K562 (cell line): ENCODE results near the gene TMEM53. TPM values are rescaled to one million over a fixed set of nuclear protein-coding genes. Genes with fewer than 3 reads are reported as not detected.

Source experiments
- ATAC-seq: fragments of 200-7000 bp; cut with Tn5 transposase; 3 replicates; pipeline ENCODE4 v1.9.1; 2020; ENCODE audit warnings: moderate library complexity
- BruUV-seq: library from RNA; stranded (reverse); fragments of 400-500 nt; replicated peaks from 2 replicates; lab custom pipeline; 2021; lab: Mats Ljungman, UMichigan
- CTCF ChIA-PET: fragments of 300-600 bp; formaldehyde crosslinking; extraction: SDS; loops from one replicate; lab custom pipeline; 2021; ENCODE audit warnings: low intra/inter-chr PET ratio; lab: Yijun Ruan, JAX
- POLR2A ChIA-PET: fragments of 300-600, 350-650 bp; sonication (Branson Sonifier 250); formaldehyde crosslinking; extraction: SDS; loops from one replicate; lab custom pipeline; 2021; ENCODE audit warnings: antibody characterized with exemption, inconsistent platforms; lab: Yijun Ruan, JAX
- DNase-seq, 4 experiments: peaks; one replicate each; pipeline versions ENCODE4 v3.0.0 to v3.0.0-alpha.2; 2011 to 2018; ENCODE audit warnings: low spot score in 3 of 4, mixed read lengths in 3 of 4; ENCODE audit errors: extremely low read depth in 1 of 4
- FAIRE-seq: peaks from 2 replicates; lab custom pipeline; 2011; peaks lifted over from hg19 to GRCh38; lab: Jason Lieb, UNC
- H2AFZ ChIP-seq: 2 replicates; pipeline ENCODE4 v1.6.0; 2011; ENCODE audit warnings: low read depth, low read length, control low read depth, inconsistent platforms
- H3K27ac ChIP-seq: fragments of 200-600 bp; 3 replicates; pipeline ENCODE4 v1.8.0; 2011; ENCODE audit warnings: low read depth, mild to moderate bottlenecking, control low read depth, inconsistent platforms, low read length, moderate library complexity, mixed read lengths; ENCODE audit errors: extremely low read depth
- H3K27me3 ChIP-seq, 2 experiments: fragments of 300-600 bp in 1 of 2; 2 replicates in 1 of 2; 3 replicates in 1 of 2; pipeline versions ENCODE4 v1.6.0 to v1.8.0; 2011; ENCODE audit warnings: inconsistent platforms in 2 of 2, low read length in 2 of 2, mild to moderate bottlenecking in 1 of 2, mixed read lengths in 1 of 2, moderate library complexity in 1 of 2; ENCODE audit not compliant: control insufficient read depth in 2 of 2, insufficient read depth in 2 of 2
- H3K36me3 ChIP-seq: fragments of 300-600 bp; 3 replicates; pipeline ENCODE4 v1.8.0; 2011; ENCODE audit warnings: mild to moderate bottlenecking, low read length, inconsistent platforms; ENCODE audit not compliant: control insufficient read depth, insufficient read depth
- H3K4me1 ChIP-seq, 2 experiments: fragments of 200-600 bp in 1 of 2; replicated peaks in 1 of 2; 2 replicates in 1 of 2; 3 replicates in 1 of 2; pipeline versions ENCODE4 v1.5.1 to v1.8.0; 2011; ENCODE audit warnings: inconsistent platforms in 2 of 2, low read length in 2 of 2, mild to moderate bottlenecking in 1 of 2, mixed read lengths in 1 of 2, moderate library complexity in 1 of 2; ENCODE audit not compliant: control insufficient read depth in 2 of 2, insufficient read depth in 2 of 2
- H3K4me2 ChIP-seq: 2 replicates; pipeline ENCODE4 v1.6.1; 2011; ENCODE audit warnings: low read length, control low read depth, inconsistent platforms, mixed read lengths; ENCODE audit not compliant: insufficient read depth
- H3K4me3 ChIP-seq: fragments of 200-600 bp; sonication (generic), shearing (Covaris generic); 2 replicates; pipeline ENCODE4 v1.5.1; 2016; ENCODE audit warnings: control low read depth, inconsistent platforms
- H3K79me2 ChIP-seq: fragments of 200-600 bp; 3 replicates; pipeline ENCODE4 v1.8.0; 2011; ENCODE audit warnings: low read length, inconsistent platforms; ENCODE audit not compliant: control insufficient read depth, insufficient read depth
- H3K9ac ChIP-seq, 2 experiments: 2 replicates each; pipeline versions ENCODE4 v1.6.0 to v1.6.1; 2011; ENCODE audit warnings: low read depth in 2 of 2, low read length in 2 of 2, control low read depth in 1 of 2, inconsistent platforms in 1 of 2, mild to moderate bottlenecking in 1 of 2, mixed read lengths in 1 of 2; ENCODE audit not compliant: insufficient read depth in 1 of 2
- H3K9me1 ChIP-seq: one replicate; pipeline ENCODE4 v1.6.0; 2011; ENCODE audit warnings: inconsistent platforms, mild to moderate bottlenecking, low read length, moderate library complexity; ENCODE audit not compliant: control insufficient read depth, insufficient read depth
- H3K9me3 ChIP-seq: replicated peaks from 2 replicates; pipeline ENCODE4 v1.5.1; 2011; ENCODE audit warnings: low read depth, low read length, inconsistent platforms; ENCODE audit not compliant: control insufficient read depth, insufficient read depth
- H4K20me1 ChIP-seq: replicated peaks from 2 replicates; pipeline ENCODE4 v1.6.1; 2011; ENCODE audit warnings: low read length, inconsistent platforms, mixed read lengths; ENCODE audit not compliant: control insufficient read depth, insufficient read depth
- BRCA1 ChIP-seq, 2 experiments: fragments of 450-650 bp in 1 of 2; sonication (generic) in 1 of 2; formaldehyde crosslinking in 1 of 2; IDR thresholded peaks; 2 replicates each; pipeline versions ENCODE4 v1.5.0 to v1.6.1; 2017 to 2020; ENCODE audit warnings: mild to moderate bottlenecking in 1 of 2, missing genetic modification reagents in 1 of 2
- DACH1 ChIP-seq: fragments of 450-650 bp; IDR thresholded peaks from 2 replicates; pipeline ENCODE4 v1.6.1; 2018; ENCODE audit not compliant: partially characterized antibody
- ERF ChIP-seq: fragments of 450-650 bp; formaldehyde crosslinking; IDR thresholded peaks from 2 replicates; pipeline ENCODE4 v1.4.0; 2020; ENCODE audit warnings: mild to moderate bottlenecking, mixed read lengths
- MAFG ChIP-seq: fragments of 450-650 bp; conservative IDR thresholded peaks from 2 replicates; pipeline ENCODE4 v1.6.1; 2016; ENCODE audit warnings: missing genetic modification characterization, missing compliant biosample characterization
- PTRF ChIP-seq: fragments of 450-650 bp; IDR thresholded peaks from 2 replicates; pipeline ENCODE4 v1.6.1; 2016; ENCODE audit warnings: mild to moderate bottlenecking, missing genetic modification characterization, missing compliant biosample characterization
- WGBS: fragments of 100-300 bp; shearing (Covaris generic); methylation state at CpG from one replicate; pipeline ENCODE4 v1.1.6; 2016; ENCODE audit warnings: low coverage, mixed read lengths; ENCODE audit not compliant: insufficient coverage; ENCODE audit errors: missing lambda C conversion rate; 5-methylcytosine and 5-hydroxymethylcytosine counted together
- in situ Hi-C: fragments of 300-500 bp; cut with MboI; formaldehyde crosslinking; loops from 4 replicates; pipeline ENCODE4 v1.15.0; 2018; ENCODE audit warnings: inconsistent platforms, mixed read lengths
- intact Hi-C: fragments of 100-400 bp; cut with micrococcal nuclease; formaldehyde crosslinking; loops from 2 replicates; pipeline ENCODE4 v1.14.2; 2022
- polyA plus RNA-seq, 8 experiments: library from polyadenylated mRNA; depleted of rRNA in 4 of 8; stranded (reverse) in 5 of 8; unstranded in 3 of 8; fragments of >200 nt; fragmentation: Nextera tagmentation in 2 of 8; fragmentation: Illumina TruSeq in 1 of 8; extraction: Ambion mirVana in 2 of 8; extraction: Trizol in 1 of 8; gene quantifications; 2 replicates each; pipeline versions ENCODE4 v1.2.1 to v1.2.3, GENCODE V29; 2011 to 2014; ENCODE audit warnings: inconsistent platforms in 1 of 8, missing spikeins in 1 of 8
- total RNA-seq, 7 experiments: library from RNA; depleted of rRNA in 6 of 7; stranded (reverse); fragments of >200 nt in 6 of 7; fragmentation: Illumina TruSeq in 2 of 7; extraction: Trizol in 2 of 7; gene quantifications; 2 replicates each; pipeline versions ENCODE4 v1.2.1 to v1.2.3, GENCODE V29; 2011 to 2021; ENCODE audit warnings: low replicate concordance in 1 of 7
- TF ChIP-seq, protein P1 (sequence below): sonication (generic); formaldehyde crosslinking; IDR thresholded peaks from 2 replicates; pipeline ENCODE4 v1.8.0; 2023; ENCODE audit warnings: mild to moderate bottlenecking, missing genetic modification reagents
- TF ChIP-seq, protein P2 (sequence below): fragments of 450-650 bp; formaldehyde crosslinking; IDR thresholded peaks from 2 replicates; pipeline ENCODE4 v1.4.0; 2020; ENCODE audit warnings: mild to moderate bottlenecking, moderate library complexity

The TMEM53 gene
- total and polyA plus RNA-seq, 9 of the 15 experiments (the other 6 are each of a cell fraction or from before 2014, with no cell fraction given): 0.23 to 3.7 (median 2.0) TPM

DNA sequence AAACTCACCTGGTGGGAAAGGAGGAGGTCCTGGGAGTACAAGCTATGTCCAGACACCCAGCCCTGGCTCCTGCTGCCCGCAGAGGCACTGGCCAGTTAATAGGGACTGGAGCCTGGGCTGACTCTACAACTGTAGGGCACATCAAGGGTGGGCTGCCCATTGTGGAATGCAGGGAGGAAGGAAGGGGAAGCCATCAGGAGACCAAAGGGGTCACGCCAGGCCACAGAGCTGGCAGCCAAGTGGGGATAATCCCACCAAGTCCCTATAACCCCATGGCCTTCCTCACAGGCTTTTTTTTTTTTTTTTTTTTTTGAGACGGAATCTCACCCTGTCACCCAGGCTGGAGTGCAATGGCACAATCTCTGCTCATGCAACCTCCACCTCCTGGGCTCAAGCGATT lies 14.7 kb downstream of the TMEM53 start:
- Histone ChIP-seq H3K4me2 (no peak overlapping the region), H3K9ac (no peak overlapping the region), H3K9me3 (no peaks in the 10 kb centered on the region), H3K9me1 (no peaks in the 10 kb centered on the region), H3K4me1 (peaks cover 0 to 16% of the 10 kb centered on the region in 2 experiments; a peak in 2 of 5 replicates), H4K20me1 (0 out of 2 replicates have a peak, but pooled peaks cover 4% of the 10 kb centered on the region), H3K27me3 (peaks cover 0 to 8% of the 10 kb centered on the region in 2 experiments; a peak in 1 of 5 replicates), H3K27ac (no peak overlapping the region), H2AFZ (no peak overlapping the region), H3K4me3 (no peak overlapping the region), H3K36me3 (no peaks in the 10 kb centered on the region), H3K79me2 (no peaks in the 10 kb centered on the region)
- no TSS peak for BruUV-seq
- DNase-seq: no peak
- in situ Hi-C loops: no loop called here
- ATAC-seq: no peak
- POLR2A ChIA-PET: interaction anchor here (0.6 to 1.0 kb wide), 5 partner anchors 15 to 134 kb away, joined by 3 read pairs; partner anchors contain the start of gene TMEM53
- 13% methylated on average over 3 of the region's 4 CpGs for WGBS
- TF ChIP-seq DACH1 (no peak), PTRF (tag) (no peak), ERF (CRISPR knock-in tag) (no peak), MAFG (tag) (no peak), BRCA1 (IDR thresholded peaks at IDR 0.05) (no peak), BRCA1 (CRISPR knock-in tag; IDR thresholded peaks at IDR 0.05) (no peak)
- TF ChIP-seq, protein P1, sequence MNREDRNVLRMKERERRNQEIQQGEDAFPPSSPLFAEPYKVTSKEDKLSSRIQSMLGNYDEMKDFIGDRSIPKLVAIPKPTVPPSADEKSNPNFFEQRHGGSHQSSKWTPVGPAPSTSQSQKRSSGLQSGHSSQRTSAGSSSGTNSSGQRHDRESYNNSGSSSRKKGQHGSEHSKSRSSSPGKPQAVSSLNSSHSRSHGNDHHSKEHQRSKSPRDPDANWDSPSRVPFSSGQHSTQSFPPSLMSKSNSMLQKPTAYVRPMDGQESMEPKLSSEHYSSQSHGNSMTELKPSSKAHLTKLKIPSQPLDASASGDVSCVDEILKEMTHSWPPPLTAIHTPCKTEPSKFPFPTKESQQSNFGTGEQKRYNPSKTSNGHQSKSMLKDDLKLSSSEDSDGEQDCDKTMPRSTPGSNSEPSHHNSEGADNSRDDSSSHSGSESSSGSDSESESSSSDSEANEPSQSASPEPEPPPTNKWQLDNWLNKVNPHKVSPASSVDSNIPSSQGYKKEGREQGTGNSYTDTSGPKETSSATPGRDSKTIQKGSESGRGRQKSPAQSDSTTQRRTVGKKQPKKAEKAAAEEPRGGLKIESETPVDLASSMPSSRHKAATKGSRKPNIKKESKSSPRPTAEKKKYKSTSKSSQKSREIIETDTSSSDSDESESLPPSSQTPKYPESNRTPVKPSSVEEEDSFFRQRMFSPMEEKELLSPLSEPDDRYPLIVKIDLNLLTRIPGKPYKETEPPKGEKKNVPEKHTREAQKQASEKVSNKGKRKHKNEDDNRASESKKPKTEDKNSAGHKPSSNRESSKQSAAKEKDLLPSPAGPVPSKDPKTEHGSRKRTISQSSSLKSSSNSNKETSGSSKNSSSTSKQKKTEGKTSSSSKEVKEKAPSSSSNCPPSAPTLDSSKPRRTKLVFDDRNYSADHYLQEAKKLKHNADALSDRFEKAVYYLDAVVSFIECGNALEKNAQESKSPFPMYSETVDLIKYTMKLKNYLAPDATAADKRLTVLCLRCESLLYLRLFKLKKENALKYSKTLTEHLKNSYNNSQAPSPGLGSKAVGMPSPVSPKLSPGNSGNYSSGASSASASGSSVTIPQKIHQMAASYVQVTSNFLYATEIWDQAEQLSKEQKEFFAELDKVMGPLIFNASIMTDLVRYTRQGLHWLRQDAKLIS (CRISPR knock-in tag): no peak
- TF ChIP-seq, protein P2, sequence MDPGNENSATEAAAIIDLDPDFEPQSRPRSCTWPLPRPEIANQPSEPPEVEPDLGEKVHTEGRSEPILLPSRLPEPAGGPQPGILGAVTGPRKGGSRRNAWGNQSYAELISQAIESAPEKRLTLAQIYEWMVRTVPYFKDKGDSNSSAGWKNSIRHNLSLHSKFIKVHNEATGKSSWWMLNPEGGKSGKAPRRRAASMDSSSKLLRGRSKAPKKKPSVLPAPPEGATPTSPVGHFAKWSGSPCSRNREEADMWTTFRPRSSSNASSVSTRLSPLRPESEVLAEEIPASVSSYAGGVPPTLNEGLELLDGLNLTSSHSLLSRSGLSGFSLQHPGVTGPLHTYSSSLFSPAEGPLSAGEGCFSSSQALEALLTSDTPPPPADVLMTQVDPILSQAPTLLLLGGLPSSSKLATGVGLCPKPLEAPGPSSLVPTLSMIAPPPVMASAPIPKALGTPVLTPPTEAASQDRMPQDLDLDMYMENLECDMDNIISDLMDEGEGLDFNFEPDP: no peak
- intact Hi-C loops: loop anchor here (5.0 to 10.0 kb wide), 2 partner anchors 48 to 445 kb away; partner anchors contain the start of gene DMAP1
- FAIRE-seq: no peak
- CTCF ChIA-PET: no interaction called here
